Activated CD8-positive, alpha-beta memory T cell treated with anti-CD3 and anti-CD28 coated beads, Interleukin-2, amount 50 U/mL, for 24 hours (primary cell): ENCODE data around the gene CYP4F2.
"Not testable (repeated sequence)": the region's sequence is repeated elsewhere in the genome, so short reads cannot be mapped to it uniquely, and the experiment has no call there.

Experiments used
- DNase-seq: peaks from one replicate; pipeline ENCODE4 v3.0.0-alpha.2; 2020; ENCODE audit errors: extremely low read depth

The CYP4F2 gene, protein sequence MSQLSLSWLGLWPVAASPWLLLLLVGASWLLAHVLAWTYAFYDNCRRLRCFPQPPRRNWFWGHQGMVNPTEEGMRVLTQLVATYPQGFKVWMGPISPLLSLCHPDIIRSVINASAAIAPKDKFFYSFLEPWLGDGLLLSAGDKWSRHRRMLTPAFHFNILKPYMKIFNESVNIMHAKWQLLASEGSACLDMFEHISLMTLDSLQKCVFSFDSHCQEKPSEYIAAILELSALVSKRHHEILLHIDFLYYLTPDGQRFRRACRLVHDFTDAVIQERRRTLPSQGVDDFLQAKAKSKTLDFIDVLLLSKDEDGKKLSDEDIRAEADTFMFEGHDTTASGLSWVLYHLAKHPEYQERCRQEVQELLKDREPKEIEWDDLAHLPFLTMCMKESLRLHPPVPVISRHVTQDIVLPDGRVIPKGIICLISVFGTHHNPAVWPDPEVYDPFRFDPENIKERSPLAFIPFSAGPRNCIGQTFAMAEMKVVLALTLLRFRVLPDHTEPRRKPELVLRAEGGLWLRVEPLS

DNA sequence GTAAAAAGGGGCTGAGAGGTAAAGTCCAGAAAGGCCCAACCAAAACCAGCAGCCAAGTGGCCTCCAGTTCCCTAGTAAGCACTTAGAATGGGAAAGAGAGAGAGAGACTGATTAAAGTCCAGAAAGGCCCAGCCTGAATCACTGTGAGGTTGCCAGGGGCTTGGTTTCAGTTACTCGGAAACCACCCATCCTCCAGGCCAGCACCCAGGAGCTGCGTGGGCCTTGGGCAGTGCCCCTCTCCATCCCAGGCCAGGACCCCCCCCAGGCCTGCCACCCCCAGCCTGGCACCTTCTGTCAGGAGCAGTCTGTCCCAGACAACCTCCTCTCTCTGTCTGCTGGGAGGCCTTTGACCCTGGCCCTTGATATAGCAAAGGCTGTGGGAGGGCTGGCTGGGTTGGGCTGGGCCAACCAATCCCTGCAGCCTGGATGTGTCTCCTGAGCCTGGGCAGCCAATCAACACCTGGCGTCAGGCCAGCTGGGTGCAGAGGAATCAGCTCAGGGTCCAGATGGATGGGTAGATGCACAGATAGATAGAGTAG lies at the start of gene CYP4F2:
CYP4F2 (minus strand) TSS at position 337 of the 539 bp plus-strand sequence. CDS start 463 bp downstream, outside the sequence.
- DNase-seq: no peak

DNA sequence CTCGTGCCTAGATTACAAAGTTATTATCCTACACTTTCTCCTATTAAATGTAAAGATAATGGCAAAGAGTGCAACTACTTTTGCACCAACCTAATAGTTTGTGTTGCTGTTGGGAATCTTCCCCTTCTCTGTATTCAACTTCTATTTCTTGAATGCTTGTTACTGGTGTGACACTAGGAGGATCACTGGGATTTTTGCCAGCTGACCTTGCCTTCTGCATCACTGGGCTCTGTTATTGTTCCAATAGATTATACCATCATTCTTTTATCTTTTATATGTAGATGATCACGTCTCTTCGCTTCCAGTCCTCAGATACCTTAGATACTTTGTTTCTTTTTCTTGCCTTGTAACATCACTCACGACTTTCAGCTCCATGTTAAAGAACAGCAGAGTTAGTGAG lies 47.4 kb upstream of the CYP4F2 start:
- no peak for DNase-seq

DNA sequence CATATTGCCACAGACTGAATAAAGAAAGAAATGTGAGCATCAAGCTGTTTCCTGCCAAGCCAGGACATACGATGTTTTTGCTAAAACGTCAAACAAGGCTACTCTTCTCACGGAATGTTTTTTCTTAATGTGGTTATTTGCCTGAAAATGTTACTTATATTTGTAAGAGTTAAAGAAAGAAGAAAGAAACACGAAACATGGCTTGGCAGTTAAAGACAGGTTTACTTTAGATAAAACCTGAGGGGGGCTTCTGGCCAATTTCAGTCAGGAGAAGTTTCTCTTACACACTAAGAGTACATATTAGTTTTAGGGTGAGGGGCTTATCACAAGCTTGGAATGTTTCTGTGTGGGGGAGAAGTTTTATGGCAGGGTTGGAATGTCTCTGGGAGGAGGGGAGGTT lies 46.5 kb upstream of the CYP4F2 start:
- no peak for DNase-seq

DNA sequence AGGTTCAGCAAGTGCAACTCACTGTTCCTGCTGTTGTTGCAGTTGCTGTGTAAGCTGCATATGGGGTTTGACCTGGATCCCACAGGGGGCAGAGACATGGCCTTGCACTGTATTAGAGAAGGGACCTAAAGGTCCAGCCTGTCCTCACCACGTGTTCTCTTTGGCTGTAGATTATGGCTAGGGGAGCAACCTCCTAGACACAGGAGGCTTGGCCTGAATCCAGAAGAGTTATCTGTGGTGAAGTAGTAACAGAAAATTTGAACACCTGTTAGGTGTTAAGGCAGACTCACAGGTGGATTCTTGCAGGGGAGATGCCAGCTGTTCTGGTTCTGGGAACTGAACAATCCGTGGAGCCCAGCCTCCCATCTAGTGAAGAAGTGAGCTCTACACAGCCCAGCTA lies 39.9 kb upstream of the CYP4F2 start:
- DNase-seq: no peak

DNA sequence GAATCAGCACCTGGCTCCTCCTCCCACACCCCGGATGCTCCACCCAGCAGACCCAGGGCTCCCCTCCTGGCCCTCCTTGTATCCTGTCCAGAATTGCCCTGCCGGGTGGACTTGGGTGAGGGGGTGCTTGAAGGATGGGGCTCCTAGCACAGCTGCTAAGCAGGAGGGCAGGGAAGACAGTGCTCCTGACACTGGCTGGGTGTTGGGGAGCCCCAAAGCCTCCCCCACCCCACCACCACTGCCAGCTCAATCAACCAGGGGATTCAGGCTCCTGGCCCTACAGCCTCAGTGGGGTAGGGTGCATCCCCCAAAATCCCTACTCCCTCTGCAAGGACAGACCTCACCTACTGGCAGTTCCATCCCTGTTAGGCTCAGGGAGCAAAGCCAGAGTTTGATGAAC lies 39.1 kb upstream of the CYP4F2 start:
- no peak for DNase-seq

DNA sequence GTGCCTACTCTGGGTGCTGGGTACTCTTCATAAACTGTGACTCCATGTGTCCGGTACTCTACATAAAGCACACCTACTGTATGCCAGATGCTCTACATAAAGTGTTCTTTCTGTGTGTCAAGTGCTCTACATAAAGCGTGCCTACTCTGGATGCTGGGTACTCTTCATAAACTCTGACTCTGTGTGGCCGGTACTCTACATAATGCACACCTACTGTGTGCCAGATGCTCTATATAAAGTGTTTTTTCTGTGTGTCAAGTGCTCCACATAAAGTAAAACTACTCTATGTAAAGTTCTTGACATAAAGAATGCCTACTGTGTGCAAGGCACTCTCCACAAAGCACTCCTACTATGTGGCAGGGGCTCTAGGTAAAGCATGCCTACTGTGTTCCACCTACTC lies 38.3 kb upstream of the CYP4F2 start:
- DNase-seq: no peak

DNA sequence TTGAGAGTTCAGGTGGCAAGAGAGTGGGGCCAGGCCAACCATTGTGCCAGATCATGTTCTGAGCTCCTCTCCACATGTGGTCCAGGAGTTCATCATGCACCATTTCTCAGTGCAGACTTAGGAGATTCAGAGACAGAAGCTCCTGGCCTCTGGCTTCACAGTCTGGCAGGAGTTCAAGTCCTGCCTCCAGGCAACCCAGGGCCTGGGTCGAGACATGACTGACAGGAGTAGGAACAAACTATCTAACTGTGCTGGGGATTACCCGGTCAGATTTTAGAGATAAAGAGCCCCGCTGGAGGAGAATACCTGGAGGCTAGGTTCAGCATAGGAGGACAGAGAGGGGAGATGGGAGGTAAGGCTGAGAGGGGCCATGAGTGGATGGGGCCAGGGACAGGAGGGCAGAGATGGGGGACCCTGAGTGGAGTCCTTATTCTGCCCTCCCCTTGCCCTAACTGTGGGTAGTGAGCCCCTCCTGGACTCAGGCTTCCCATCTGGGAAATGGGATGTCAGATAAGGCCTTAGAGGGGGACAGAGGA lies 37.4 kb upstream of the CYP4F2 start:
- DNase-seq: no peak

DNA sequence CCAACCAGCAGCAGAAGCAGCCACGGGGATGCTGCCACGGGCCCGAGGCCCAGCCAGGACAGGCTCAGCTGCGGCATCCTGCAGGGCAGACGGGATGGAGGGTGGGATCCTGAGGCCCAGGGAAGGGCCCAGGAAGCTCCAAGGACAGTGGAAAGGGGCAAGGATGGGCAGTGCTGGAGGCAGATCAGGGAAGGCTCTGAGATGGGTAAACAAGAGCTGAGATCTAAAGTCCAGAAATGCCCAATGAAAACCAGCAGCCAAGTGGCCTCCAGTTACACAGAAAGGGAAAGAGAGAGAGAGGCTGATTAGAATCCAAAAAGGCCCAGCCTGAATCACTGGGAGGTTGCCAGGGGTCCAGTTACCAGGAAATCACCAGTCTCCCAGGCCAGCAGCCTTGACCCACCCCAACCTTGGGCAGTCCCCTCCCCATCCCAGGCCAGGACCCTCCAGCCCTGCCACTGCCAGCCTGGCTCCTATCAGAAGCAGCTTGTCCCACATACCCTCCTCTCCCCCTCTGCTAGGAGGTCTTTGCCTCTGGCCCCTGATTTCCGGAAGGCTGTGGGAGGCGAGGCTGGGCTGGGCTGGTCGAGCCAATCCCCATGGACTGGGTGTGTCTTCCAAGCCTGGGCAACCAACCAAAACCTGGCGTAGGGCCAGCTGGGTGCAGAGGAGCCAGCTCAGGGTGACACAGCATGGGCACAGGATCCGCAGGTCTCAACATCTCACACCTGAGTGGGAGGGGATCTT lies 36.6 kb upstream of the CYP4F2 start, which contains the start of gene CYP4F11:
CYP4F11 (minus strand) TSS at position 198 of the 747 bp plus-strand sequence; CDS start at position 77, 121 bp downstream.
- DNase-seq: no peak

DNA sequence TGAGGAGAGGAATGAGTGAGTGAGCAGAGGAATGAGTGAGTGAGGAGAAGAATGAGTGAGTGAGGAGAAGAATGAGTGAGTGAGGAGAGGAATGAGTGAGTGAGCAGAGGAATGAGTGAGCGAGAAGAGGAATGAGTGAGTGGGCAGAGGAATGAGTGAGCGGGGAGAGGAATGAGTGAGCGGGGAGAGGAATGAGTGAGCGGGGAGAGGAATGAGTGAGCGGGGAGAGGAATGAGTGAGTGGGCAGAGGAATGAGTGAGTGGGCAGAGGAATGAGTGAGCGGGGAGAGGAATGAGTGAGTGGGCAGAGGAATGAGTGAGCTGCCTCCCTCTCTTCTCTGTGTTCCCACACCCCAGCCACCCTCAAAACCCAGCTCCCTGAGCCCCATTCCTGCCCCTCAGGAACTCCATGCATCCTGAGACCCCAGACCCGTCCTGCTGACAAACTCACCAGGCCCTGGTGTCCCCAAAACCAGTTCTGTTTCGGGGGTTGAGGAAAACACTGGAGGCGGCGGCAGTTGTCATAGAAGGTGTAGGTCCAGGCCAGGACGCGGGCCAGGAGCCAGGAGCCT lies 36.0 kb upstream of the CYP4F2 start:
- not testable (repeated sequence) for DNase-seq

DNA sequence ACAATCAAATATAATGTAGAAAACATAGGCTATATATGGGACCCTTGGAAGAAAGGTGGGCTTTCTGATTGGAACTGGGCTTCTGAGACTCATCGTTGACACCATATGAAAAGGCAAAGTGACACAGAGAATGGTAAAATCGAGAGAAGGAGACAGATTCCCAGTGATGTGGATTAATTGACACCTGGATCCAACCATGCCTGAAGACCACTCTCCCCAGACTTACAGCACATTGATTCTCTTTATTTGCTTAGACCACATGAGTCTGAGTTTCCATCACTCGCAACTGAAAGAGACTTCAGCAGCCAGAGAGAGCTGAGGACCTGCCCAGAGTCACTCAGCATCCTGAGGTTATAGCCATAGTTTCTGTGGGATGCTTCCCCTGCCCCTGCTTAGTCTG lies 30.4 kb upstream of the CYP4F2 start:
- DNase-seq: no peak

DNA sequence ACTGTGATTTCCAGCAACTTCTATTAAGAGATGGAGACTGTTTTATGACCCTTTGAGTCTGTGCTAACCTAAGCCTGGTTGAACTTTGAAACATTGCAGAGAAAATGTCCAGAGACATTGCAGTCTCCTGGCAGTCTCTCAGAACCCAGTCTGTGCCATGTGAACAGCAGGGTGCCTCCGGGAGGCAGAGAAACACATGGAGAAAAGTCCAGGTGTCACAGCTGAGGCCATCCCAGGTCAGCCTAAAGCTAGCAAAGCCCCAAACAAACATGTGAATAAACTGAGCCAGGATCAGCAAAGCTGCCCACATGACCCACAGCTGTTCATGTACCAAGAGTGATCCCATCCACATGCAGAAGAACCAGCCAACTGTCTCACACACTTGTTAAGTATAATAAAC lies 28.6 kb upstream of the CYP4F2 start:
- DNase-seq: no peak

DNA sequence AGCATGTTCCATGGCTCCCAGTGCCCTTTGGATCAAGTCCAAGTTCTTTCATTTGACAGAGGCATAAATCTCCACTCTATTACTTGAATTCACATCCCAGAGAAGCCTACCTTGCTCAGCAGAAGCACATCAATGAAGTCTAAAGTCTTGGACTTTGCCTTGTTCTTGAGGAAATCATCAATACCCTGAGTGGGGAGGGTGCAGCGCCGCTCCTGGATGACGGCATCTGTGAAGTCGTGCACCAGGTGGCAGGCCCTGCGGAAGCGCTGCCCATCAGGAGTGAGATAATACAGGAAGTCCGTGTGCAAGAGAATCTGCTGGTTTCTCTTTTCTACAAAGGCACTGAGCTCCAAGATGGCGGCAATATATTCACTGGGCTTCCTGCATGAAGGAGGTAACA lies 25.8 kb upstream of the CYP4F2 start:
- DNase-seq: no peak

DNA sequence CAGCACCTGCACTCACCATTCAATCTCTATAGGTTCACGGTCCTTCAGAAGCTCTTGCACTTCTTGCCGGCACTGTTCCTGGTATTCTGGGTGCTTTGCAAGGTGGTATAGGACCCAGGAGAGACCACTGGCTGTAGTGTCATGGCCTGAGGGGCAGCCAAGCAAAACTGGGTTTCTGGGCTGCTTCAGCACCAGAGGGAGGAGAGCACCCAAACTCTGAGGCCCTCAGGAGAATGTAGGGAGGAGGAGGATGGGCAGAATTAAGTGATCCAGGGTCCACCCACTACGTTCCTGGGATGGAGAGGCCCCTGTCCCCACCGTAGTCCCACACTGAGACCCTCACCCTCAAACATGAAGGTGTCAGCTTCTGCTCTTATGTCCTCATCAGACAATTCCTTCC lies 24.1 kb upstream of the CYP4F2 start:
- no peak for DNase-seq

DNA sequence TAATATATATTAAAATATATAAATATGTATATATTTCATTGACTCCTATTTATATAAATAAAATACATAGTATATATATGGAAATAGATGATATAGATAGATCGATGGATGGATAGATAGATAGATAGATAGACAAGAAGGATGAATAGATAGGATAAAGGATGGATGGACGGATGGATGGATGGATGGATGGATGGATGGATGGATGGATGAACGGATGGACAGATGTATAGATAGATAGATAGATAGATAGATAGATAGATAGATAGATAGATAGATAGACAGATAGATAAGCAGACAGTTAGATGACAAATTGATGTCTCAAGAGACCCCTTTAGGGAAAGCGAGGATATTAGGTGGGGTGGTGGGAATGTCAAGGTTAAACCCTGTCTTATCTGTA lies 21.4 kb upstream of the CYP4F2 start:
- no peak for DNase-seq

DNA sequence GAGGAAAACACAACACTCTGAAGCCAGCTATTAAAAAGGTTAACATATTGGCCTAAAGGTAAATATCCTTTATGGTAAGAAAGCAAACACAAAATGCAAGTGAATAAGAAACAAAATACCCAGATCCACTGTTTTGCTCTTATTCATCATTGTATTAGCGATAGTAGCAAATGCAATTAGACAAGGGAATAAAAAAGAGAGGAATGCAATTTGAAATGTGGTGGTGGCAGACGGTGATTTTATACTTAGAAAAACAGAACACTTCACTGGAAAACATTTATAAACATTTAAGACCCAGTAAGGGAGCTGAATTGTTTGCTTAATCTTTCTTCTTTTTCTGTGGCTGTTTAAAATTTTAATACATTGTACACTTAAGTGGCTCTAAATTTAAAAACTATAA lies 17.2 kb upstream of the CYP4F2 start:
- no peak for DNase-seq

DNA sequence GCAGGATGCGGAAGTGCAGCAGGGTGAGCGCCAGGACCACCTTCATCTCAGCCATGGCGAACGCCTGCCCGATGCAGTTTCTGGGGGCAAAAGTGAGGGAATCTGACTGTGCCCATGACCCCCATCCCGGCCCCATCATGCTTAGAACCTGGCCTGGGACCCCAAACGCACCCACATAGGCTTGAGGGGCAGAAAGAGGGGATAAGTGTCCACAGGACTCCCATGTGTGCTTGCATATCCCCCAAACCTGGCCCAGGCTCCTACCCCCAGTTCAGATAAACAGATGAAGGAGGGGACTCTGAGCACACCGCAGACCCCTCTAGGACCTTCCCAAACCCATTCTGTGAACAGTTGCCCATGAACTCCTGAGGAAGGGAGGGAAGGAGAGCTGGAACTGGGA lies 16.0 kb upstream of the CYP4F2 start:
- no peak for DNase-seq

DNA sequence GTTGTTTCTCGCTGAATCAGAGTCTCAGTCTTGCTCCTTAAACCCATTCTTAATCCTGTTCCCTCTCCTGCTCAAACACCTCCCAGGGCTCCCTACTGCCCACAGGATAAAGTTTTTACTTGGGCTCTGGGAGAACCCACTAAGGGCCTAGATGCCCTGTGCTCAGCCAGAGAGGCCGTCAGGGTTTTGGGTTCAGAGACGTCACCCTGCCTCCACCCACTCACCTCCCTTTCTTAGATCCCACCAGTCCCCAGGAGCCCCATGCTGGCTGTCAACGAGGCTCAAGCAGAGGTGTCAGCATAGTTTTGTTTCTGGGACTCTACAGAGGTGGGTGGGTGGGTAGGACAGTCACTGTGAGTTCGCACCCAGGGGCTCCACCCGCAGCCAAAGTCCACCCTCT lies 15.5 kb upstream of the CYP4F2 start:
- DNase-seq: no peak

DNA sequence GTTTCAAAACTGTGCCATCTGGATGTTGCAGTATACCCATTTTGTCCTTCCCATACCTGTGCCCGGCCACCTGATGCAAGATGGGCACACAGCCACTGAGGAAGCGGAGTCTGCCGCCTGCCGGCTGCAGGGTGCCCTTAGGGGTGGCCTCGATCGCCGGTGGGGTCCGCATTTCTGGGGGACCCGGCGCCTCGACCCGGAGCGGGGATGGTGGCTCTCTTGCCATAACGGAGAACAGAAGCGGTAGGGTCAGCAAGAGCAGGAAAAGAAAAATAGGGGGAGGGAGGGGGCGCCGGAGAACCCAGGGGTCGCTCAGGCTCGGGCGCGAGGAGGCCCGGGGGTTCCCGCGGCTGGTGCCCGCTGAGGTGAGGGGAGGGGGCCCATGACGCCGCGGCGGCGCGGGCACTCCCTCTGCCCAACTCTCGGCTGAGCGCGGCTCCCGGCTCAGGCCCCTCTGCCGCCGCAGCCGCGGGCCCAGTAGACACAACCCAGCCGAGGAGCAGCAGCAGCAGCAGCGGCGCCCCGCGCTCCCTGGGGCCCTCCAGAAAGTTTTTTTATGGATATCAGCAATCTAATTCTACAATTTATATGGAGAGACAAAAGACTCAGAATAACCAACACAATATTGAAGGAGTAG lies 13.8 kb upstream of the CYP4F2 start:
- DNase-seq: no peak

DNA sequence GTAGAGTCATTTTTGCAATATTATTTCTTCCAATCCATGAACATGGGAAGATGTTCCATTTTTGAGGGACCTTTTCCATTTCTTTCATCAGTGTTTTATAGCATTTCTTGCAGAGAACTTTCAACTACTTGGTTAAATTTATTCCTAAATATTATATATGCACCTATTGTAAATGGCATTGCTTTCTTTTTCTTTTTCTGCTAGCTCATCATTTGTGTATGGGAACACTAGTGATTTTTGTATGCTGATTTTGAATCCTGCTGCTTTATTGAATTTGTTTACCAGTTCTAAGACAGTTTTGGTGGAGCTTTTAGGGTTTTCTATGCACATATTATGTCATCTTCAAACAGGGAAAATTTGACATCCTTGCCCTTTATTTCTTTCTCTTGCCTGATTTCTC lies 7.2 kb upstream of the CYP4F2 start:
- DNase-seq: no peak

DNA sequence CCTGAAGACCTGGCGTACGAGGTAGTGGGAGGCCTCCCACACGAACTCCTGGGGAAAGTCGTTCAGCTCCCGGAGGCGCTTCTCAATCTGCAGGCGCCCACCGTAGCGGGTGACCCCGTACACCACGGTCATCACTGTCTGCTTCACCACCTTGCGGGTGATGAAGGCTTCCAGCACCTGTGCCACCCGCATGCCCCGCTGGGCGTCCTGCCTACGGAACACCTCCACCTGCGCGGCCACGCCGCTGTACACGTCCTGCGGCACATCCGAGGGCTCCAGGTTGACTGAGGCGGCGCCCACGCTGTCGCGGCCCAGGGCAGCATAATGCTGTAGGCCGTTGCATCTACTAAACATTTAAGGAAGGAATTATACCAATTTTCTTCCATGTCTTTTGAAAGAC lies 5.0 kb upstream of the CYP4F2 start:
- DNase-seq: not testable (repeated sequence)

DNA sequence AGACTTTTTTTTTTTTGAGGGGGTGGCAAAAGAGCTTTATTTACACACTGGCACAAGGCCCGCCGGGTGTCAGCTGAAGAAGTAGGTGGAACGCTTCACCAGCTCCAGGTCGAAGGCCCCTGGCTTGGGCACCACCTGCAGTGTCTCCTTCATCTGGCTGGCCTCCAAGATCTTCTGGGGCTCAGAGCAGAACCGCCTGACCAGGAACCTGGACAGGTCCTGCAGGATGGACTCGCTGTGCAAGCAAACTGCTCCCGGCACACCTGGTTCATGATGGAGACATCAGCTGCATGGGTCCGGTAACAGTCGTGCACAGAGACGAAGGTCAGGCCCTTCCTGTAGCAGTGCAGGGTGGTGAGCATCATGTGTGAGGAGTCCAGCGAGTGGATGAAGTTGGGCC lies 4.4 kb upstream of the CYP4F2 start:
- DNase-seq: no peak

DNA sequence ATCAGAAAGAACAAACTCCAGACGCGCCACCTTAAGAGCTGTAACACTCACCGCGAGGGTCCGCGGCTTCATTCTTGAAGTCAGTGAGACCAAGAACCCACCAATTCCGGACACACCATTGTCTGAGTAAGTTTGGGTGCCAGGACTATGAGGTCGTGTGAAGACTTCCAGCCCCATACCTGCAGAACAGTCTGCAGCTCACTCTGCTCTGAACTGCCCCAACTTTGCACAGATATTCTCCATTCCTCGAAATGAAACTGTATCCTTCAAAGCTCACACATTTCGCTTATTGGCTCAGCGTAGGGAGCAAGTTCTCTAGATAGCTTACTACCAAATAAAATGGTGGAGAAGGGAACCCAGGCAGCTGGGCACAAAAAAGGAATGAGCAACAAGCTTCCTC lies 2.6 kb upstream of the CYP4F2 start:
- no peak for DNase-seq
